PC-3 (cell line): Measurements from ENCODE around the gene TMTC1. TPM values are rescaled to one million over a fixed set of nuclear protein-coding genes. Genes with fewer than 3 reads are reported as not detected.

ENCODE experiments used
- ATAC-seq: fragments of 200-7000 bp; cut with Tn5 transposase; 2 replicates; pipeline ENCODE4 v1.9.1; 2020; ENCODE audit warnings: mild to moderate bottlenecking, moderate library complexity
- BruUV-seq: library from RNA; stranded (reverse); fragments of 400-500 nt; replicated peaks from 2 replicates; lab custom pipeline; 2021; lab: Mats Ljungman, UMichigan
- CTCF ChIA-PET: fragments of 300-600 bp; sonication (Branson Sonifier 250); formaldehyde crosslinking; loops from one replicate; lab custom pipeline; 2022; ENCODE audit warnings: antibody characterized with exemption; lab: Charles Lee
- POLR2A ChIA-PET: fragments of 300-600 bp; sonication (Branson Sonifier 250); formaldehyde crosslinking; loops from one replicate; lab custom pipeline; 2022; ENCODE audit warnings: antibody characterized with exemption; ENCODE audit not compliant: unreplicated experiment; lab: Charles Lee
- DNase-seq: peaks from one replicate; pipeline ENCODE4 v3.0.0-alpha.2; 2015
- H2AFZ ChIP-seq: fragments of 300-600 bp; sonication (generic); 2 replicates; pipeline ENCODE4 v1.6.0; 2016; ENCODE audit warnings: antibody characterized with exemption, low read length
- H3F3A ChIP-seq: fragments of 300-600 bp; sonication (generic); one replicate; pipeline ENCODE4 v1.6.0; 2017; ENCODE audit warnings: antibody characterized with exemption, low read length, control low read depth, mild to moderate bottlenecking; ENCODE audit not compliant: unreplicated experiment
- H3K27ac ChIP-seq: fragments of 300-600 bp; sonication (generic); 2 replicates; pipeline ENCODE4 v1.5.1; 2016; ENCODE audit warnings: mild to moderate bottlenecking, low read length
- H3K27me3 ChIP-seq: fragments of 300-600 bp; sonication (generic); 2 replicates; pipeline ENCODE4 v1.6.1; 2016; ENCODE audit warnings: low read length, mixed read lengths
- H3K36me3 ChIP-seq: fragments of 300-600 bp; sonication (generic); 2 replicates; pipeline ENCODE4 v1.6.1; 2016; ENCODE audit warnings: low read depth, mixed run types, low read length, mixed read lengths
- H3K4me1 ChIP-seq: fragments of 300-600 bp; sonication (generic); 2 replicates; pipeline ENCODE4 v1.5.1; 2016; ENCODE audit warnings: low read length; ENCODE audit not compliant: insufficient read depth
- H3K4me2 ChIP-seq: fragments of 300-600 bp; sonication (generic); 2 replicates; pipeline ENCODE4 v1.6.0; 2016; ENCODE audit warnings: low read length
- H3K4me3 ChIP-seq: fragments of 300-600 bp; sonication (generic); 2 replicates; pipeline ENCODE4 v1.5.1; 2016; ENCODE audit warnings: mild to moderate bottlenecking, low read length, mixed read lengths
- H3K79me2 ChIP-seq: fragments of 300-600 bp; sonication (generic); 2 replicates; pipeline ENCODE4 v1.6.1; 2017; ENCODE audit warnings: low read length, mixed read lengths
- H3K9ac ChIP-seq: fragments of 300-600 bp; sonication (generic); 2 replicates; pipeline ENCODE4 v1.6.0; 2016; ENCODE audit warnings: mild to moderate bottlenecking, low read length
- H3K9me2 ChIP-seq: fragments of 300-600 bp; sonication (generic); replicated peaks from 2 replicates; pipeline ENCODE4 v1.6.1; 2016; ENCODE audit warnings: mixed run types, low read length, mixed read lengths
- H3K9me3 ChIP-seq: fragments of 300-600 bp; sonication (generic); 2 replicates; pipeline ENCODE4 v1.6.1; 2016; ENCODE audit warnings: low read length, mixed read lengths
- H4K20me1 ChIP-seq: fragments of 300-600 bp; sonication (generic); 2 replicates; pipeline ENCODE4 v1.6.1; 2016; ENCODE audit warnings: low read length, mixed read lengths
- CTCF ChIP-seq: fragments of 300-600 bp; sonication (generic); conservative IDR thresholded peaks from 2 replicates; pipeline ENCODE4 v1.5.1; 2017; ENCODE audit warnings: antibody characterized with exemption, low read depth, mild to moderate bottlenecking, low read length
- EZH2 ChIP-seq: fragments of 300-600 bp; sonication (generic); IDR thresholded peaks from one replicate; pipeline ENCODE4 v1.6.1; 2017; ENCODE audit warnings: antibody characterized with exemption, mild to moderate bottlenecking, low read length; ENCODE audit not compliant: unreplicated experiment
- EZH2phosphoT487 ChIP-seq: fragments of 300-600 bp; sonication (generic); IDR thresholded peaks from 2 replicates; pipeline ENCODE4 v1.6.1; 2018; ENCODE audit warnings: mild to moderate bottlenecking, antibody characterized with exemption, low read length, borderline replicate concordance
- intact Hi-C: fragments of 100-400 bp; cut with micrococcal nuclease; formaldehyde crosslinking; loops from 2 replicates; pipeline ENCODE4 v1.9.0; 2023
- total RNA-seq: library from RNA; depleted of rRNA; stranded (reverse); fragments of >200 nt; gene quantifications from 2 replicates; pipeline ENCODE4 v1.2.3, GENCODE V29; 2014

Gene TMTC1
- total RNA-seq, 1 experiment from 2014 or later: 5.8 TPM

GRCh38 chr12:29700761-29701481, 82.8 kb downstream of the TMTC1 start:
- DNase-seq (no peak), ATAC-seq (no peak)
- Histone ChIP-seq H3K4me3 (no peak overlapping the region), H3K9me2 (no peaks in the 10 kb centered on the region), H3K9ac (no peak overlapping the region), H4K20me1 (no peaks in the 10 kb centered on the region), H3K27me3 (peaks cover 7% of the 10 kb centered on the region), H3K36me3 (no peaks in the 10 kb centered on the region), H3K27ac (no peak overlapping the region), H3F3A (no peaks in the 10 kb centered on the region), H3K4me1 (no peaks in the 10 kb centered on the region), H3K9me3 (no peaks in the 10 kb centered on the region), H2AFZ (no peak overlapping the region), H3K79me2 (no peaks in the 10 kb centered on the region), H3K4me2 (no peak overlapping the region)
- CTCF ChIA-PET: no interaction called here
- POLR2A ChIA-PET: no interaction called here
- TF ChIP-seq EZH2phosphoT487: no peak
- no peak for TF ChIP-seq EZH2
- TF ChIP-seq CTCF: no peak
- intact Hi-C loops: no loop called here
- BruUV-seq: no TSS peak

GRCh38 chr12:29698756-29699155, 85.0 kb downstream of the TMTC1 start:
- no peak for TF ChIP-seq EZH2
- TF ChIP-seq CTCF: no peak
- no peak for TF ChIP-seq EZH2phosphoT487
- no TSS peak for BruUV-seq
- Histone ChIP-seq H3K4me1 (no peaks in the 10 kb centered on the region), H3F3A (no peaks in the 10 kb centered on the region), H3K4me2 (no peak overlapping the region), H3K9me3 (no peaks in the 10 kb centered on the region), H3K36me3 (no peaks in the 10 kb centered on the region), H4K20me1 (no peaks in the 10 kb centered on the region), H3K4me3 (no peak overlapping the region), H3K79me2 (no peaks in the 10 kb centered on the region), H3K27me3 (peaks cover 12% of the 10 kb centered on the region), H2AFZ (no peak overlapping the region), H3K27ac (no peak overlapping the region), H3K9me2 (no peaks in the 10 kb centered on the region), H3K9ac (no peak overlapping the region)
- DNase-seq: no peak
- ChIA-PET POLR2A (no interaction called here), CTCF (no interaction called here)
- intact Hi-C loops: no loop called here
- ATAC-seq: peak; percentile 13; the same call in 1 of the 2 replicates

- no peaks in the 10 kb centered on the region for H3K79me2 ChIP-seq
- no TSS peak for BruUV-seq
- no peaks in the 10 kb centered on the region for H3F3A ChIP-seq
- H3K4me3 ChIP-seq: no peak overlapping the region
- H3K9me2 ChIP-seq: no peaks in the 10 kb centered on the region
- no peaks in the 10 kb centered on the region for H3K9me3 ChIP-seq
- no peak overlapping the region for H3K4me2 ChIP-seq
- ChIA-PET CTCF (no interaction called here), POLR2A (no interaction called here)
- no peak overlapping the region for H2AFZ ChIP-seq
- no peaks in the 10 kb centered on the region for H3K36me3 ChIP-seq
- no peaks in the 10 kb centered on the region for H4K20me1 ChIP-seq
- no peak for TF ChIP-seq EZH2phosphoT487
- TF ChIP-seq EZH2: no peak
- no peak for TF ChIP-seq CTCF
- no peaks in the 10 kb centered on the region for H3K4me1 ChIP-seq
- peaks cover 17% of the 10 kb centered on the region for H3K27me3 ChIP-seq
- ATAC-seq (no peak), DNase-seq (no peak)
- no peak overlapping the region for H3K27ac ChIP-seq
- no peak overlapping the region for H3K9ac ChIP-seq
- intact Hi-C loops: no loop called here
These were observed 87.9 kb downstream of the TMTC1 start for GRCh38 chr12:29695800-29696199.
